IMR-90 (cell line): ENCODE measurements around the gene SCAMP1. TPM values are rescaled to one million over a fixed set of nuclear protein-coding genes. Genes with fewer than 3 reads are reported as not detected.

ENCODE experiments used
- ATAC-seq: fragments of 200-7000 bp; cut with Tn5 transposase; 2 replicates; pipeline ENCODE4 v1.9.1; 2020; ENCODE audit warnings: low read depth, mild to moderate bottlenecking, moderate library complexity
- BruUV-seq: library from RNA; stranded (reverse); fragments of 400-500 nt; replicated peaks from 2 replicates; lab custom pipeline; 2021; lab: Mats Ljungman, UMichigan
- CTCF ChIA-PET: fragments of 300-600 bp; formaldehyde crosslinking; extraction: SDS; loops from one replicate; lab custom pipeline; 2021; ENCODE audit warnings: antibody characterized with exemption; lab: Yijun Ruan, JAX
- POLR2A ChIA-PET: fragments of 300-600 bp; sonication (Branson Sonifier 250); formaldehyde crosslinking; loops from one replicate; lab custom pipeline; 2022; ENCODE audit warnings: antibody characterized with exemption; ENCODE audit not compliant: unreplicated experiment; lab: Charles Lee
- DNase-seq: peaks from one replicate; pipeline ENCODE4 v3.0.0; 2013
- H2AFZ ChIP-seq: replicated peaks from 2 replicates; pipeline ENCODE3; 2013; ENCODE audit warnings: low read length, mild to moderate bottlenecking; ENCODE audit not compliant: poor library complexity
- H2AK5ac ChIP-seq: 2 replicates; pipeline ENCODE4 v1.6.1; 2013; ENCODE audit warnings: low read depth, low read length, inconsistent platforms
- H2AK9ac ChIP-seq: replicated peaks from 2 replicates; pipeline ENCODE3; 2013; ENCODE audit warnings: mild to moderate bottlenecking, low read depth, low read length, moderate library complexity; ENCODE audit not compliant: poor library complexity
- H2BK120ac ChIP-seq: 2 replicates; pipeline ENCODE4 v1.6.1; 2013; ENCODE audit warnings: low read depth, low read length, inconsistent platforms
- H2BK15ac ChIP-seq: 3 replicates; pipeline ENCODE4 v1.6.1; 2013; ENCODE audit warnings: low read depth, low read length, inconsistent platforms
- H2BK20ac ChIP-seq: 2 replicates; pipeline ENCODE4 v1.6.1; 2013; ENCODE audit warnings: low read depth, mild to moderate bottlenecking, inconsistent platforms, low read length, moderate library complexity
- H2BK5ac ChIP-seq: 2 replicates; pipeline ENCODE4 v1.6.1; 2013; ENCODE audit warnings: mild to moderate bottlenecking, low read depth, low read length, inconsistent platforms; ENCODE audit not compliant: poor library complexity, severe bottlenecking
- H3K14ac ChIP-seq: replicated peaks from 2 replicates; pipeline ENCODE4 v1.6.1; 2013; ENCODE audit warnings: low read depth, low read length, inconsistent platforms
- H3K18ac ChIP-seq: 2 replicates; pipeline ENCODE4 v1.6.1; 2013; ENCODE audit warnings: low read depth, low read length, control low read depth
- H3K23ac ChIP-seq: 2 replicates; pipeline ENCODE4 v1.6.1; 2013; ENCODE audit warnings: low read depth, low read length, inconsistent platforms
- H3K27ac ChIP-seq: 2 replicates; pipeline ENCODE4 v1.5.1; 2013; ENCODE audit warnings: mild to moderate bottlenecking, control low read depth, low read length; ENCODE audit not compliant: insufficient read depth
- H3K27me3 ChIP-seq: 2 replicates; pipeline ENCODE4 v1.6.1; 2013; ENCODE audit warnings: low read length; ENCODE audit not compliant: control insufficient read depth, insufficient read depth
- H3K36me3 ChIP-seq: 2 replicates; pipeline ENCODE4 v1.6.1; 2013; ENCODE audit warnings: low read length, mixed read lengths; ENCODE audit not compliant: control insufficient read depth, insufficient read depth
- H3K4ac ChIP-seq: 2 replicates; pipeline ENCODE4 v1.6.1; 2013; ENCODE audit warnings: low read depth, low read length, inconsistent platforms
- H3K4me1 ChIP-seq: 2 replicates; pipeline ENCODE4 v1.6.1; 2013; ENCODE audit warnings: low read length, mixed read lengths; ENCODE audit not compliant: control insufficient read depth, insufficient read depth
- H3K4me2 ChIP-seq: 2 replicates; pipeline ENCODE4 v1.6.1; 2013; ENCODE audit warnings: low read depth, mild to moderate bottlenecking, control low read depth, low read length, moderate library complexity
- H3K4me3 ChIP-seq: 2 replicates; pipeline ENCODE4 v1.5.1; 2013; ENCODE audit warnings: low read depth, mild to moderate bottlenecking, control low read depth, low read length, moderate library complexity; ENCODE audit not compliant: insufficient read depth
- H3K56ac ChIP-seq: 2 replicates; pipeline ENCODE4 v1.6.1; 2013; ENCODE audit warnings: low read length, inconsistent platforms; ENCODE audit not compliant: insufficient read depth; ENCODE audit errors: extremely low read depth
- H3K79me1 ChIP-seq, 2 experiments: 2 replicates each; pipeline ENCODE4 v1.6.1; 2013; ENCODE audit warnings: low read length in 2 of 2, inconsistent platforms in 1 of 2, low read depth in 1 of 2
- H3K9ac ChIP-seq: 2 replicates; pipeline ENCODE4 v1.6.1; 2013; ENCODE audit warnings: low read depth, low read length, control low read depth
- H3K9me1 ChIP-seq: 2 replicates; pipeline ENCODE4 v1.6.1; 2013; ENCODE audit warnings: low read length, inconsistent platforms; ENCODE audit not compliant: insufficient read depth
- H3K9me3 ChIP-seq: 2 replicates; pipeline ENCODE4 v1.6.1; 2013; ENCODE audit warnings: low read length; ENCODE audit not compliant: control insufficient read depth, insufficient read depth
- H4K20me1 ChIP-seq: 2 replicates; pipeline ENCODE4 v1.6.1; 2013; ENCODE audit warnings: low read length, inconsistent platforms; ENCODE audit not compliant: insufficient read depth
- H4K5ac ChIP-seq: 2 replicates; pipeline ENCODE4 v1.6.1; 2013; ENCODE audit warnings: mild to moderate bottlenecking, low read depth, low read length, control low read depth
- H4K8ac ChIP-seq, 2 experiments: 2 replicates each; pipeline ENCODE4 v1.6.1; 2013; ENCODE audit warnings: low read depth in 2 of 2, low read length in 2 of 2, control low read depth in 1 of 2, inconsistent platforms in 1 of 2
- H4K91ac ChIP-seq: 2 replicates; pipeline ENCODE4 v1.6.1; 2013; ENCODE audit warnings: low read depth, low read length, inconsistent platforms; ENCODE audit not compliant: insufficient read depth
- BHLHE40 ChIP-seq: fragments of 150-350 bp; IDR thresholded peaks from 2 replicates; pipeline ENCODE4 v1.6.1; 2016; ENCODE audit warnings: mild to moderate bottlenecking, low read depth, low read length
- CEBPB ChIP-seq: IDR thresholded peaks from 2 replicates; pipeline ENCODE4 v1.6.1; 2012; ENCODE audit warnings: low read depth, low read length, improper control_type of control experiment
- CHD1 ChIP-seq: IDR thresholded peaks from 2 replicates; pipeline ENCODE4 v1.6.1; 2012; ENCODE audit warnings: low read depth, low read length, improper control_type of control experiment
- FOS ChIP-seq: fragments of 150-350 bp; IDR thresholded peaks from 2 replicates; pipeline ENCODE4 v1.6.1; 2016; ENCODE audit warnings: low read depth, low read length
- MAFK ChIP-seq: IDR thresholded peaks from 2 replicates; pipeline ENCODE4 v1.6.1; 2012; ENCODE audit warnings: low read depth, low read length, improper control_type of control experiment
- MAZ ChIP-seq: IDR thresholded peaks from 2 replicates; pipeline ENCODE4 v1.6.1; 2012; ENCODE audit warnings: low read depth, mild to moderate bottlenecking, low read length, improper control_type of control experiment, moderate library complexity, borderline replicate concordance
- MXI1 ChIP-seq: IDR thresholded peaks from 2 replicates; pipeline ENCODE4 v1.6.1; 2012; ENCODE audit warnings: low read depth, mild to moderate bottlenecking, low read length, moderate library complexity, borderline replicate concordance
- NFE2L2 ChIP-seq: fragments of 150-350 bp; IDR thresholded peaks from 2 replicates; pipeline ENCODE4 v1.6.1; 2016; ENCODE audit warnings: low read depth, mild to moderate bottlenecking, low read length
- POLR2A ChIP-seq: IDR thresholded peaks from 2 replicates; pipeline ENCODE4 v1.6.1; 2012; ENCODE audit warnings: mild to moderate bottlenecking, low read depth, low read length
- RAD21 ChIP-seq: IDR thresholded peaks from 2 replicates; pipeline ENCODE4 v1.6.1; 2012; ENCODE audit warnings: low read length, improper control_type of control experiment
- RCOR1 ChIP-seq: IDR thresholded peaks from 2 replicates; pipeline ENCODE4 v1.6.1; 2012; ENCODE audit warnings: mild to moderate bottlenecking, low read length, improper control_type of control experiment; ENCODE audit not compliant: insufficient replicate concordance
- RFX5 ChIP-seq: IDR thresholded peaks from 2 replicates; pipeline ENCODE4 v1.8.0; 2012; ENCODE audit warnings: low read depth, mild to moderate bottlenecking, low read length, moderate library complexity
- SMC3 ChIP-seq: fragments of 150-350 bp; IDR thresholded peaks from 2 replicates; pipeline ENCODE4 v1.6.1; 2016; ENCODE audit warnings: low read depth, mild to moderate bottlenecking, antibody characterized with exemption, low read length, moderate library complexity
- dilution Hi-C: fragments of 300-500 bp; cut with HindIII; formaldehyde crosslinking; loops from one replicate; pipeline ENCODE4 v1.14.3; 2018; ENCODE audit warnings: low sequenced_read_pairs; ENCODE audit not compliant: unreplicated experiment
- in situ Hi-C: fragments of 300-500 bp; cut with MboI; formaldehyde crosslinking; loops from 3 replicates; pipeline ENCODE4 v1.14.3; 2019; ENCODE audit warnings: low sequenced_read_pairs, inconsistent platforms, mixed read lengths
- intact Hi-C: fragments of 100-400 bp; cut with micrococcal nuclease; formaldehyde crosslinking; loops from 2 replicates; pipeline ENCODE4 v1.10.0; 2022
- polyA plus RNA-seq, 3 experiments: library from polyadenylated mRNA; depleted of rRNA; stranded (reverse); fragments of >200 nt; gene quantifications; 2 replicates each; pipeline ENCODE4 v1.2.3, GENCODE V29; 2012; ENCODE audit warnings: low replicate concordance in 1 of 3
- total RNA-seq: library from RNA; depleted of rRNA; stranded (reverse); fragments of >200 nt; gene quantifications from 2 replicates; pipeline ENCODE4 v1.2.3, GENCODE V29; 2012
- TF ChIP-seq, protein P1 (sequence below): fragments of 150-350 bp; IDR thresholded peaks from 2 replicates; pipeline ENCODE4 v1.6.1; 2017; ENCODE audit warnings: mild to moderate bottlenecking, antibody characterized with exemption, low read length, low read depth
- TF ChIP-seq, protein P2 (sequence below): fragments of 150-350 bp; IDR thresholded peaks from 2 replicates; pipeline ENCODE4 v1.6.1; 2016; ENCODE audit warnings: low read depth, mild to moderate bottlenecking, low read length, moderate library complexity, borderline replicate concordance
- TF ChIP-seq, protein P3 (sequence below): conservative IDR thresholded peaks from 2 replicates; pipeline ENCODE4 v1.5.1; 2012; ENCODE audit warnings: mild to moderate bottlenecking, low read depth, low read length, improper control_type of control experiment

SCAMP1 gene
- total and polyA plus RNA-seq, 2 of the 4 experiments (the other 2 are of a cell fraction) = 13.5 to 114 TPM

- Histone ChIP-seq H3K4me1 (peaks cover 6% of the 10 kb centered on the region), H3K18ac (no peak overlapping the region), H3K56ac (no peak overlapping the region), H4K5ac (no peak overlapping the region), H2BK120ac (no peak overlapping the region), H4K8ac (no peak overlapping the region), H3K9ac (no peak overlapping the region), H2AK5ac (no peak overlapping the region), H3K4ac (no peak overlapping the region), H3K4me3 (no peak overlapping the region), H3K9me3 (no peaks in the 10 kb centered on the region), H2AFZ (no peak overlapping the region), H2BK15ac (no peak overlapping the region), H3K23ac (peak overlapping the region; percentile 86; the same call in 1 of the 2 replicates), H3K4me2 (no peak overlapping the region), H3K79me1 (peaks cover 22 to 32% of the 10 kb centered on the region in 2 experiments), H3K27me3 (no peaks in the 10 kb centered on the region), H3K27ac (no peak overlapping the region), H2BK5ac (peak overlapping the region; percentile 30), H4K20me1 (no peaks in the 10 kb centered on the region), H2AK9ac (no peak overlapping the region), H3K9me1 (no peaks in the 10 kb centered on the region), H3K36me3 (no peaks in the 10 kb centered on the region), H3K14ac (0 out of 2 replicates have a peak overlapping the region, but pooled peaks have one; percentile 48), H4K91ac (no peak overlapping the region), H2BK20ac (no peak overlapping the region)
- dilution Hi-C loops (no loop called here), in situ Hi-C loops (no loop called here), intact Hi-C loops (no loop called here)
- TF ChIP-seq RCOR1 (no peak), RFX5 (no peak), BHLHE40 (no peak), FOS (no peak), NFE2L2 (no peak), RAD21 (no peak), CHD1 (no peak), CEBPB (no peak), MXI1 (no peak), MAZ (no peak), POLR2A (no peak), SMC3 (no peak), MAFK (no peak)
- TF ChIP-seq, protein P1, sequence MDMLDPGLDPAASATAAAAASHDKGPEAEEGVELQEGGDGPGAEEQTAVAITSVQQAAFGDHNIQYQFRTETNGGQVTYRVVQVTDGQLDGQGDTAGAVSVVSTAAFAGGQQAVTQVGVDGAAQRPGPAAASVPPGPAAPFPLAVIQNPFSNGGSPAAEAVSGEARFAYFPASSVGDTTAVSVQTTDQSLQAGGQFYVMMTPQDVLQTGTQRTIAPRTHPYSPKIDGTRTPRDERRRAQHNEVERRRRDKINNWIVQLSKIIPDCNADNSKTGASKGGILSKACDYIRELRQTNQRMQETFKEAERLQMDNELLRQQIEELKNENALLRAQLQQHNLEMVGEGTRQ = no peak
- TF ChIP-seq, protein P2, sequence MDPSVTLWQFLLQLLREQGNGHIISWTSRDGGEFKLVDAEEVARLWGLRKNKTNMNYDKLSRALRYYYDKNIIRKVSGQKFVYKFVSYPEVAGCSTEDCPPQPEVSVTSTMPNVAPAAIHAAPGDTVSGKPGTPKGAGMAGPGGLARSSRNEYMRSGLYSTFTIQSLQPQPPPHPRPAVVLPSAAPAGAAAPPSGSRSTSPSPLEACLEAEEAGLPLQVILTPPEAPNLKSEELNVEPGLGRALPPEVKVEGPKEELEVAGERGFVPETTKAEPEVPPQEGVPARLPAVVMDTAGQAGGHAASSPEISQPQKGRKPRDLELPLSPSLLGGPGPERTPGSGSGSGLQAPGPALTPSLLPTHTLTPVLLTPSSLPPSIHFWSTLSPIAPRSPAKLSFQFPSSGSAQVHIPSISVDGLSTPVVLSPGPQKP = no peak
- TF ChIP-seq, protein P3, sequence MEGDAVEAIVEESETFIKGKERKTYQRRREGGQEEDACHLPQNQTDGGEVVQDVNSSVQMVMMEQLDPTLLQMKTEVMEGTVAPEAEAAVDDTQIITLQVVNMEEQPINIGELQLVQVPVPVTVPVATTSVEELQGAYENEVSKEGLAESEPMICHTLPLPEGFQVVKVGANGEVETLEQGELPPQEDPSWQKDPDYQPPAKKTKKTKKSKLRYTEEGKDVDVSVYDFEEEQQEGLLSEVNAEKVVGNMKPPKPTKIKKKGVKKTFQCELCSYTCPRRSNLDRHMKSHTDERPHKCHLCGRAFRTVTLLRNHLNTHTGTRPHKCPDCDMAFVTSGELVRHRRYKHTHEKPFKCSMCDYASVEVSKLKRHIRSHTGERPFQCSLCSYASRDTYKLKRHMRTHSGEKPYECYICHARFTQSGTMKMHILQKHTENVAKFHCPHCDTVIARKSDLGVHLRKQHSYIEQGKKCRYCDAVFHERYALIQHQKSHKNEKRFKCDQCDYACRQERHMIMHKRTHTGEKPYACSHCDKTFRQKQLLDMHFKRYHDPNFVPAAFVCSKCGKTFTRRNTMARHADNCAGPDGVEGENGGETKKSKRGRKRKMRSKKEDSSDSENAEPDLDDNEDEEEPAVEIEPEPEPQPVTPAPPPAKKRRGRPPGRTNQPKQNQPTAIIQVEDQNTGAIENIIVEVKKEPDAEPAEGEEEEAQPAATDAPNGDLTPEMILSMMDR = no peak
- DNase-seq (no peak), ATAC-seq (no peak)
- POLR2A ChIA-PET = no interaction called here
- no TSS peak for BruUV-seq
- CTCF ChIA-PET = interaction anchor here (0.8 kb wide), 1 partner anchor 60 kb away, joined by 3 read pairs; no protein-coding TSS in a partner anchor
These were observed 47.0 kb downstream of the SCAMP1 start for GRCh38 chr5:78407458-78407857.
